Myocyte (in vitro differentiated cells): Measurements from ENCODE around the gene TMEM161B. TPM values are rescaled to one million over a fixed set of nuclear protein-coding genes. Genes with fewer than 3 reads are reported as not detected.
"Not testable (repeated sequence)": the region's sequence is repeated elsewhere in the genome, so short reads cannot be mapped to it uniquely, and the experiment has no call there.

ENCODE experiments used
- DNase-seq: peaks from one replicate; pipeline ENCODE4 v3.0.0-alpha.2; 2012; ENCODE audit warnings: low read depth
- total RNA-seq: library from RNA; depleted of rRNA; stranded (reverse); fragments of >200 nt; gene quantifications from 2 replicates; pipeline ENCODE4 v1.2.3, GENCODE V29; 2014

TMEM161B gene
- total RNA-seq, 1 donor from 2014 or later, result 18.0 TPM

DNA sequence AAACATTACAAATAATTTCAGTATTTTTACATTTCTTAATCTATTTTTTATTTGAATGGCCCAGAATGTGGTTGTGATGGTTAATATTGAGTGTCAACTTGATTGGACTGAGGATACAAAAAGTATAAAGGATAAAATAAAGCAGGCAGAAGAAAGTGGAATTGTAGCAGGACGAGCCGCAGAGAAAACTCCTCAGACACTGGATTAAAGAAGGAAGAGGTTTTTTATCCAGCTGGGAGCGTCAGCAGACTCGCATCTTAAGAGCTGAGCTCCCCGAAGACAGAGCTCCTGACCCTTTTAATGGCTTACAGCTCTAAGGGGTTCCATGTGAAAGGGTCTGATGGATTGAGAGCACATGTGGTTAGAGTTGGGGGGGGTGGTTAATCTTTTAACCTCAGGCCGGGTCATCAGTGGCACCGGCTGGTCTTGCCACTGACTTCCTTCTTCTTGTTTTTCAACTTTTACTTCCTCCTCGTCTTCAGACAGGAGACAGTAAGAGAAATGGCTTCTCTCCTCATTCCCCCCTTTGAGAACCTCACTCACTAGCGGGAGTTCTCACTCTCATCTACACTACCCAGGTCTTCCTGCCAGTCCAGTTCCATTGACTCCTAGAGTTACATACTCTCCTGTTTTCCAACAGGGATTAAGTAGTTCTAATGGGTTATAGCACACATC lies 80.0 kb downstream of the TMEM161B start:
- no peak for DNase-seq

GRCh38 chr5:88183255-88183654 lies 85.4 kb downstream of the TMEM161B start:
- DNase-seq, result no peak

GRCh38 chr5:88177486-88177885 lies 91.2 kb downstream of the TMEM161B start:
- DNase-seq, result not testable (repeated sequence)

- DNase-seq, result no peak
Observed at GRCh38 chr5:88172847-88173758, 95.5 kb downstream of the TMEM161B start.

GRCh38 chr5:88159591-88159990 lies 109.1 kb downstream of the TMEM161B start:
- no peak for DNase-seq

- no peak for DNase-seq
Observed at GRCh38 chr5:88158056-88158455, 110.6 kb downstream of the TMEM161B start.

- no peak for DNase-seq
Observed at GRCh38 chr5:88154891-88155290, 113.8 kb downstream of the TMEM161B start.

DNA sequence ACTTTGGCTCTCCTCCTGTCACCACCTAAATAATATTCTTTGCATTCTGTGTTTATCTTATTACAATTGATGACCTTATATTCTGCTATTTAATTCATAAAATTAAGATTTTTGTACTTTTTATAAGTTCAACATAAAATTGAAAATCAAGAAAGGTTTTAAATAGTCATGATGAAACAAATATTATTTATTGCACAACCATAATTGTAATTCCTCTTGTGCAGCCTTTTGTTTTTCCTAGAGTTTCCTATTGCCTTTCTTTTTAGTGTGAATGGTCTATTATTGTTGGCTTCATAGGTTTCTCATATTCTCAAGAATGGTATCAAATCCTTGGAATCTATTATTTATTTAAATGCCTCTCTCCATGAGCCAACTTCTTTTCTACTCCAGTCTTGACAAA lies 117.9 kb downstream of the TMEM161B start:
- DNase-seq, result no peak

DNA sequence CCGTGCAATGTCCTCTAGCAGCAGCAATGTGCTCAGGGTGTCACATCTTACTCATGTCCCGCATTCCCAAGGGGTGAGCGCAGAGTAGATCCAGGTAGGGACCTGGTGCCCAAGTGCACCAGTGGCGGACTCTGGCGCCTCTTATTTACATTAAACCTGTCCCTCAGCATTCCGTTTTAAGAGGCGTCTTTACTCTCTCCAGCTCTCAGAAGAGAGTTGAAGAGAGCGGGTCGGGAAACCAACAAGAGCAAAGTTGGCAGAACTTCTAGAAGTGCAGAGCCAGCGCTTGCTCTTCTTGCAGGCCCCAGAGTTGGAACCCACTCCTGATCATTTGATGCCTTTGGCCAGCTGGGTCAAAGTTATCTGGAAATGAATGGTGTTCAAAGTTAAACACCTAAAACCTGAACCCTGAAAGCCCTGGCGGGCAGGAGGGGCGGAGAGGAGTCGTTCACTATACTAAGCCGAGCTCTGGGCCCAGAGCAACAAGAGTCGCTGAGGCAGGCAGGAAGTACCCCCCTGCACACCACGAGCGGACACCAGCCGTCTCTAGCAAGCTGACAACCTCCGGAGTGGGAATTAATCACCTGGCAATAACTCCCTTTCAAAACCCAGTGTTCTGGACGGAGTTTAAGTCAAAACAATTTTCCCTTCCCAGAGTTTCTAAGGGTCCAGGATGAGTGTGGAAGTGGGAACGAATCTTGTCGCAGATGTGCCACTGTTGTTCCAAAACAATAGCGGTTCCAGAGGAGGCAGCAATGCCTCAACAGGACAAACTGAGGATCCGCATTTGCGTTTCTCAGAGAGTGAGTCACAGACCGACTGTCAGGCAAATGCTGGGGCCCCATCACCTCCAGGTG lies 122.8 kb downstream of the TMEM161B start:
- DNase-seq, result no peak

DNA sequence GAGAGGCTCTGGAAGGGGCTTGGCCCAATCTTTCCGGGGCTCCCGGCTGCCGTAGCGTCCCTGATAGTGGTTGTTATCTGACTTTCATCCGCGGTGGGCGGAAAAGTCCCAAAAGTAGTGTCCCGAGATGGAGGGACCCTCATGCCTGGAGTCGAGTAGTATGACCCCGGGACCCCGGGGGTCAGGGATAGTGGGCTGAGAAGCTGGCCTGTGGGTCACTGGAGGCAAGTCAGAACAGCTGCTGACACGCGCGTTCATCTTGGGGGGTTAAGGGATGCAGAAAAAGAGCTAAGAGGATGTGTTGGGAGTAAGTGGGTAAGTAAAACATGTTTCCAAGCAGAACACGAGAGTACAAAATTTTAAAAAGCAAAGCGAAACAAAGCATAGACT lies 123.4 kb downstream of the TMEM161B start:
- DNase-seq, result no peak
